Measurements from ENCODE around the gene B4GALNT2. TPM values are rescaled to one million over a fixed set of nuclear protein-coding genes. Genes with fewer than 3 reads are reported as not detected.

The B4GALNT2 gene
- total RNA-seq, 4 donors from 2014 or later, result 0.33 to 10.1 (median 3.9) TPM

DNA sequence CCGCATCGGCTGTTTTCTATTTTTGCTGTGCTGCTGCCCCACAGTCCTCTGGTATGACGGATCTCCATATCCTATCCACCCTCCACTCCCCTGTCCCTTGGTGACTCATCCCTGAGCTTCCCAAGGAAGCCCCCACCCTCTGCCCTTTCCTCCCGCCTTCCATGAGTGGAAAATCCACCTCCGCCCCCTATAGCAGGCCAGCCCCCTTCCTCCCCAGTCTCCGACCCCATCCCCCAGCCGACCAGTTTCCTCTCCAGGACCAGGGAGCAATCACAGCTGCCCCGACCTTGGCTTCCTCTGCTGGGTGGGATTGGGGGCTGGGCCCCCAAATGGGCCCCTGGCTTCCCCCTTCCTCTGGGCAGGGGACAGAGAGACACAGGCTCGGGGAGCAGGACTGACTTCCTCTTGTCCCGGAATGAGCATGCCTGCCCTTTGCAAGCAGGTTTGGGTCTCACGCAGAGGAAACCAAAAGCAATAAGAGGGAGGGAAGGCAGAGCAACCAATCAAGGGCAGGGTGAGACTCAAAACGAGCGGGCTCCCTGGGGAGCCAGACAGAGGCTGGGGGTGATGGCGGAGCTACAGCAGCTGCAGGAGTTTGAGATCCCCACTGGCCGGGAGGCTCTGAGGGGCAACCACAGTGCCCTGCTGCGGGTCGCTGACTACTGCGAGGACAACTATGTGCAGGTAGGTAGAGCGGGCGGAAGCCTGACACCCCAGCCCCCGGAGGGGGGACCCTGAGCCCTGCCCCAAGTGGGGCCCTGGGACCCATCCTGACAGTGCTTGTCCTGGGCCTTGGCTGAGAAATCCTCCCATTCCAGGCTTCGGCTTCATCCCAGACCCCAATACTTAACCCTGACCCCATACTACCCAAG lies 77.8 kb downstream of the B4GALNT2 start, which contains the start of the genes ABI3 and GNGT2:
Gene ABI3, plus strand, starts transcription at position 550 of the 872 bp plus-strand sequence. Its CDS starts 18 bp downstream, at position 568.
Gene GNGT2, minus strand, starts transcription at position 417 of the 872 bp plus-strand sequence. CDS start 3,152 bp downstream, outside the sequence.
- peaks cover 13 to 19% of the 10 kb centered on the region in 2 donors for H3K4me1 ChIP-seq
- H3K4me3 ChIP-seq (replicated peaks in 1 of 3), result peak within 1 kb of the TSS in 1 of 3 donors; percentile 25
- intact Hi-C loops (cut with DNase I), result no loop called here
- 46 to 53% methylated on average over 20 to 21 of the region's 22 CpGs for WGBS, 2 donors
- TF ChIP-seq POLR2A (IDR thresholded peaks at IDR 0.05) (no peak), CTCF (IDR thresholded peaks at IDR 0.05) (no peak)
- H3K9me3 ChIP-seq, result no peaks in the 10 kb centered on the region
- DNase-seq, result peak in 1 of 2 donors; percentile 20
- H3K27ac ChIP-seq, result peak within 1 kb of the TSS in 2 of 3 donors; percentile 58 to 70
- no peaks in the 10 kb centered on the region for H3K36me3 ChIP-seq
- H3K27me3 ChIP-seq, result no peaks in the 10 kb centered on the region

GRCh38 chr17:49213399-49213798 lies 80.8 kb downstream of the B4GALNT2 start:
- no peak overlapping the region for H3K4me3 ChIP-seq (replicated peaks in 1 of 3)

DNA sequence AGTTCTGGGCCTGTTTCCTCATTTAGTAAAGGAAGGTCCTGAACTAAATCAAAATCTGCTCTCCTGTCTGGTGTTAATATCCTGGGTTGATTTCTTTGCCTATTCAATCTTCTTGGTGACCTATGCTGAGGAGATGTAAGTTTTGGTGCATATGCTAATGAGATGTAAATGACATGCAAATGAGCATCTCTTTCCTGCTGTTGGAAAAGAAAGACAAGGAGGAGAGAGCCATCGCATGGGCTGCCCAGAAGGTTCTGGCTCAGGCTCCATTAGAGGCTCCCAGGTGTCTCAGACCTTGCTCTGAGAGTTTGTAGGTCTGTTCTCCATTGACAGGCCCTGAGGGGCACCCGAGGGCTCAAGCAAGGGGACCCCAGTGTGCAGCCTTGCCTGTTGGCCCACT lies 81.3 kb downstream of the B4GALNT2 start:
- intact Hi-C loops (cut with DNase I), result no loop called here
- Histone ChIP-seq H3K27me3 (no peaks in the 10 kb centered on the region), H3K27ac (peak overlapping the region in 1 of 3 donors; percentile 40), H3K4me1 (peaks cover 13 to 32% of the 10 kb centered on the region in 2 donors), H3K36me3 (no peaks in the 10 kb centered on the region), H3K9me3 (no peaks in the 10 kb centered on the region), H3K4me3 (replicated peaks in 1 of 3) (no peak overlapping the region)
- WGBS, 2 donors, result 86 to 87% methylated on average over 2 of the region's 2 CpGs
- no peak for TF ChIP-seq CTCF (IDR thresholded peaks at IDR 0.05)
- no peak for TF ChIP-seq POLR2A (IDR thresholded peaks at IDR 0.05)
- DNase-seq, result no peak

More at GRCh38 chr17:49213399-49213798, 80.8 kb downstream of the B4GALNT2 start:
- TF ChIP-seq CTCF (IDR thresholded peaks at IDR 0.05), result no peak
- no peak for TF ChIP-seq POLR2A (IDR thresholded peaks at IDR 0.05)
- intact Hi-C loops (cut with DNase I), result no loop called here
- no peaks in the 10 kb centered on the region for H3K27me3 ChIP-seq
- no peaks in the 10 kb centered on the region for H3K36me3 ChIP-seq
- H3K9me3 ChIP-seq, result no peaks in the 10 kb centered on the region
- H3K27ac ChIP-seq, result peak overlapping the region in 1 of 3 donors; percentile 40
- 64% methylated on average over 3 to 5 of the region's 5 CpGs for WGBS, 2 donors
- H3K4me1 ChIP-seq, result peaks cover 13 to 32% of the 10 kb centered on the region in 2 donors
- DNase-seq, result no peak

DNA sequence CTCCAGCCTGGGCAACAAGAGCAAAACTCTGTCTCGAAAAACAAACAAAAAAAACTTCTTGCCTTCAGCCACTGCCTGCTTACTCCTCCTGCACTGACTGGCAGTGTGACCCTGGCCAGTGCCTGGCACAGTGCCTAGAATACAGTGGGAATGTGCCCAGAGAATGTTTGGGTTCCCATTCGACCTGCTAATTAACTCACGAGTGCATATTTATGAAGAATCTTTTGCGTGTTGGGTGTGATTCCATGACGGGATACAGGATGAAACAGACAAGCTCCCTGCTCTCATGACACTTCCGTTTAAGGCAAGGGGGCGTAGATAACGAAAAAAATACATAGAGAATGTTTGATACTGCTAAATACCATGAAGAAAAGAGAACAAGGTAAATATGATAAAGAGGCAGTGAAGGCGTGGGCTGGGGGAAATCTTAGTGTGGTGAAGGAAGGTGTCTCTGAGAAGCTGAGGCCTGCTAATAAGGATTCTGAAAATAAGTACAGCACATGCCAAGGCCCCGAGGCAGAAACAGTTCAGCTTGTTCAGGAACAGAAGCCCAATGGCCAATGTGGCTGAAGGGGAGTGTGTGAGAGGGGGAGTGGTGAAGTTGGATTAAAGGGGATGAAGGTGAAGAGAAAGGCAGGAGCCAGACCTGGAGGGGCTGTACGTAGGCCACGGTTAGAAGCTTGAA lies 82.2 kb downstream of the B4GALNT2 start:
- 46 to 51% methylated on average over 12 of the region's 12 CpGs for WGBS, 2 donors
- H3K27ac ChIP-seq, result peak overlapping the region in 1 of 3 donors; percentile 40
- no peaks in the 10 kb centered on the region for H3K27me3 ChIP-seq
- no peaks in the 10 kb centered on the region for H3K9me3 ChIP-seq
- no peaks in the 10 kb centered on the region for H3K36me3 ChIP-seq
- no peak overlapping the region for H3K4me3 ChIP-seq (replicated peaks in 1 of 3)
- intact Hi-C loops (cut with DNase I), result no loop called here
- no peak for TF ChIP-seq POLR2A (IDR thresholded peaks at IDR 0.05)
- DNase-seq, result peak; percentile 75 to 84
- peaks cover 13 to 31% of the 10 kb centered on the region in 2 donors for H3K4me1 ChIP-seq

DNA sequence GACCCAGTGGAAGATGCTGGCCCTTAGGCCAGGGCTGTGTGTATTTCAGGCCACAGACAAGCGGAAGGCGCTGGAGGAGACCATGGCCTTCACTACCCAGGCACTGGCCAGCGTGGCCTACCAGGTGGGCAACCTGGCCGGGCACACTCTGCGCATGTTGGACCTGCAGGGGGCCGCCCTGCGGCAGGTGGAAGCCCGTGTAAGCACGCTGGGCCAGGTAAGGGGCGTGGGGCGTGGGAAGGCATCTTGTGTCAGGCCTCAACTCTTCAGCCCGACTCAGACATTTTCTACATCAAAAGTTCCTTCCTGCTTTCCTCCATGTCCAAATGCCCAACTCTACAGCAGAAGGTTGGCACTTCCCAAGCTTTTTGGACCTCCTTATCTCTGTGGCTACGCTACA lies 83.9 kb downstream of the B4GALNT2 start:
- 85 to 88% methylated on average over 13 of the region's 13 CpGs for WGBS, 2 donors

More for the DNA sequence above, 83.9 kb downstream of the B4GALNT2 start:
- DNase-seq, result no peak
- no peaks in the 10 kb centered on the region for H3K36me3 ChIP-seq
- H3K4me3 ChIP-seq (replicated peaks in 1 of 3), result no peak overlapping the region
- no peaks in the 10 kb centered on the region for H3K9me3 ChIP-seq
- H3K4me1 ChIP-seq, result peaks cover 13 to 31% of the 10 kb centered on the region in 2 donors
- no peaks in the 10 kb centered on the region for H3K27me3 ChIP-seq
- intact Hi-C loops (cut with DNase I), result no loop called here
- no peak overlapping the region for H3K27ac ChIP-seq
- no peak for TF ChIP-seq CTCF (IDR thresholded peaks at IDR 0.05)
- TF ChIP-seq POLR2A (IDR thresholded peaks at IDR 0.05), result no peak

Data from thyroid gland (tissue), 4 donors.